Neural cell (in vitro differentiated cells): ENCODE data around the gene OR52E8. TPM values are rescaled to one million over a fixed set of nuclear protein-coding genes. Genes with fewer than 3 reads are reported as not detected.

ENCODE experiments used
- H2AFZ ChIP-seq: fragments of 200-600, 300-800 bp; sonication (generic), shearing (Covaris generic); 2 replicates; pipeline ENCODE4 v1.6.0; 2014; ENCODE audit warnings: low read depth, mild to moderate bottlenecking, antibody characterized with exemption, low read length, moderate library complexity
- H3F3A ChIP-seq: fragments of 200-600 bp; shearing (Covaris generic); 2 replicates; pipeline ENCODE4 v1.6.1; 2016; ENCODE audit warnings: mild to moderate bottlenecking, moderate library complexity, mixed read lengths, antibody characterized with exemption, low read length; ENCODE audit not compliant: insufficient read depth, poor library complexity, severe bottlenecking
- H3K27ac ChIP-seq: fragments of 200-600, 300-800 bp; sonication (generic), shearing (Covaris generic); 2 replicates; pipeline ENCODE4 v1.5.1; 2014; ENCODE audit warnings: mild to moderate bottlenecking, low read length, moderate library complexity
- H3K27me3 ChIP-seq: fragments of 300-800, 200-600 bp; sonication (generic), shearing (Covaris generic); 2 replicates; pipeline ENCODE4 v1.6.0; 2014; ENCODE audit warnings: mild to moderate bottlenecking, low read depth, low read length, moderate library complexity; ENCODE audit not compliant: insufficient read depth
- H3K36me3 ChIP-seq: fragments of 300-800, 200-600 bp; sonication (generic), shearing (Covaris generic); 2 replicates; pipeline ENCODE4 v1.5.1; 2014; ENCODE audit warnings: mild to moderate bottlenecking, antibody characterized with exemption, low read length, moderate library complexity; ENCODE audit not compliant: insufficient read depth
- H3K4me2 ChIP-seq: fragments of 300-800, 200-600 bp; sonication (generic), shearing (Covaris generic); 2 replicates; pipeline ENCODE4 v1.6.0; 2014; ENCODE audit warnings: mild to moderate bottlenecking, low read length
- H3K4me3 ChIP-seq: fragments of 300-800, 200-600 bp; sonication (generic), shearing (Covaris generic); 2 replicates; pipeline ENCODE4 v1.5.1; 2014; ENCODE audit warnings: mild to moderate bottlenecking, low read length, moderate library complexity
- H3K79me2 ChIP-seq: fragments of 200-600 bp; shearing (Covaris generic); replicated peaks from 2 replicates; pipeline ENCODE4 v1.6.0; 2014; ENCODE audit warnings: mild to moderate bottlenecking, low read length, moderate library complexity; ENCODE audit not compliant: insufficient read depth
- H3K9ac ChIP-seq: fragments of 300-800, 200-600 bp; sonication (generic), shearing (Covaris generic); 2 replicates; pipeline ENCODE4 v1.6.1; 2016; ENCODE audit warnings: mild to moderate bottlenecking, low read length, mixed read lengths
- H3K9me2 ChIP-seq: fragments of 200-600 bp; shearing (Covaris generic); 2 replicates; pipeline ENCODE4 v1.6.1; 2016; ENCODE audit warnings: mild to moderate bottlenecking, low read length, mixed read lengths; ENCODE audit not compliant: insufficient read depth
- H3K9me3 ChIP-seq: fragments of 200-600, 300-800 bp; sonication (generic), shearing (Covaris generic); 2 replicates; pipeline ENCODE4 v1.6.1; 2016; ENCODE audit warnings: mild to moderate bottlenecking, mixed run types, low read length, moderate library complexity, mixed read lengths
- H4K20me1 ChIP-seq: fragments of 200-600 bp; shearing (Covaris generic); 2 replicates; pipeline ENCODE4 v1.6.1; 2016; ENCODE audit warnings: mild to moderate bottlenecking, mixed run types; ENCODE audit not compliant: insufficient read depth
- CTCF ChIP-seq: fragments of 450-650 bp; IDR thresholded peaks from 2 replicates; pipeline ENCODE4 v1.5.1; 2014; ENCODE audit warnings: antibody characterized with exemption, mild to moderate bottlenecking, moderate library complexity; ENCODE audit not compliant: poor library complexity, severe bottlenecking
- EP300 ChIP-seq: fragments of 450-650 bp; conservative IDR thresholded peaks from 2 replicates; pipeline ENCODE4 v1.6.1; 2014; ENCODE audit warnings: antibody characterized with exemption, mild to moderate bottlenecking, moderate library complexity; ENCODE audit not compliant: poor library complexity, severe bottlenecking
- EZH2 ChIP-seq: fragments of 200-600, 300-800 bp; shearing (Covaris generic), sonication (generic); IDR thresholded peaks from 2 replicates; pipeline ENCODE4 v1.6.1; 2014; ENCODE audit warnings: antibody characterized with exemption, low read length, borderline replicate concordance, mild to moderate bottlenecking; ENCODE audit not compliant: insufficient read depth, poor library complexity, severe bottlenecking
- MXI1 ChIP-seq: fragments of 450-650 bp; conservative IDR thresholded peaks from 2 replicates; pipeline ENCODE4 v1.6.1; 2014; ENCODE audit warnings: antibody characterized with exemption, mild to moderate bottlenecking; ENCODE audit not compliant: poor library complexity, severe bottlenecking
- POLR2AphosphoS5 ChIP-seq: IDR thresholded peaks from 2 replicates; pipeline ENCODE4 v1.6.1; 2012
- RAD21 ChIP-seq: fragments of 450-650 bp; conservative IDR thresholded peaks from 2 replicates; pipeline ENCODE4 v1.6.1; 2014; ENCODE audit warnings: antibody characterized with exemption, mild to moderate bottlenecking, moderate library complexity
- REST ChIP-seq: IDR thresholded peaks from 2 replicates; pipeline ENCODE4 v1.6.1; 2012; ENCODE audit warnings: borderline replicate concordance
- SMC3 ChIP-seq: fragments of 450-650 bp; conservative IDR thresholded peaks from 2 replicates; pipeline ENCODE4 v1.6.1; 2014; ENCODE audit warnings: antibody characterized with exemption, mild to moderate bottlenecking, moderate library complexity; ENCODE audit not compliant: poor library complexity
- TAF1 ChIP-seq: IDR thresholded peaks from 2 replicates; pipeline ENCODE4 v1.6.1; 2012; ENCODE audit warnings: low read depth
- polyA plus RNA-seq: library from polyadenylated mRNA; depleted of rRNA; stranded (reverse); fragments of >200 nt; gene quantifications from 2 replicates; pipeline ENCODE4 v1.2.3, GENCODE V29; 2014

OR52E8 gene
- polyA plus RNA-seq, 1 donor from 2014 or later, result not detected

- no peak overlapping the region for H3K4me3 ChIP-seq
- no peak overlapping the region for H2AFZ ChIP-seq
- no peak overlapping the region for H3K27ac ChIP-seq
- H3K27me3 ChIP-seq, result no peaks in the 10 kb centered on the region
- no peak for TF ChIP-seq POLR2AphosphoS5
- TF ChIP-seq MXI1, result no peak
- TF ChIP-seq CTCF, result no peak
- TF ChIP-seq EZH2, result no peak
- H3K9ac ChIP-seq, result no peak overlapping the region
- H4K20me1 ChIP-seq, result no peaks in the 10 kb centered on the region
- no peaks in the 10 kb centered on the region for H3K9me2 ChIP-seq
- no peak overlapping the region for H3K4me2 ChIP-seq
- H3K79me2 ChIP-seq, result no peaks in the 10 kb centered on the region
- H3F3A ChIP-seq, result no peaks in the 10 kb centered on the region
- H3K9me3 ChIP-seq, result no peaks in the 10 kb centered on the region
- no peaks in the 10 kb centered on the region for H3K36me3 ChIP-seq
Measured at GRCh38 chr11:5881756-5882155, 24.3 kb upstream of the OR52E8 start.

- Histone ChIP-seq H3K9me2 (no peaks in the 10 kb centered on the region), H3K4me3 (no peak within 1 kb of the TSS), H3K79me2 (no peaks in the 10 kb centered on the region), H3K27ac (no peak within 1 kb of the TSS), H3K36me3 (no peaks in the 10 kb centered on the region), H3K4me2 (no peak within 1 kb of the TSS), H4K20me1 (no peaks in the 10 kb centered on the region), H3F3A (no peaks in the 10 kb centered on the region), H2AFZ (no peak within 1 kb of the TSS), H3K9me3 (no peaks in the 10 kb centered on the region), H3K9ac (no peak within 1 kb of the TSS), H3K27me3 (no peaks in the 10 kb centered on the region)
- TF ChIP-seq REST (no peak), TAF1 (no peak), SMC3 (no peak), RAD21 (no peak), POLR2AphosphoS5 (no peak), EP300 (no peak)
Measured at GRCh38 chr11:5880329-5880728, 22.8 kb upstream of the OR52E8 start, which contains the start of gene OR52E4. TSS of gene OR52E4 (plus strand) at chr11:5880629. CDS start at chr11:5884293, 3,664 bp downstream.

DNA sequence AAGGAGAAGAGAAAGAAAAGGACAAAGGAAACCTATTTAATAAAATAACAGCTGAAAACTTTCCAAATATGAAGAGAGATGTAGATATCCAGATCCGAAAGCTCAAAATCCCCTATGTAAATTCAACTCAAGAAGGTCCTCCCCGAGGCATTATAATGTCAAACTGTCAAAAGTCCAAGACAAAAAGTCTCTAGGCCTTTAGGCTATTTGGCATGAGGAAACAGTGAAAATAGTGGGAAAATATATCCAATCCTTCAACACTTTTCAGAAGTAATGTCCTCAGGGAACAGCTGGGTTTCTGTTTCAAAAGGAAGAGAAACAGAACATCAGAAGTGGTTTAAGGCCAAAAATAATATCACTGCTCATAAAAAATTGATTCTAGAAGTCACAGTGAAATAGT is 21.1 kb upstream of the OR52E8 start:
- no peaks in the 10 kb centered on the region for H3K36me3 ChIP-seq
- H3K27me3 ChIP-seq, result no peaks in the 10 kb centered on the region
- no peak overlapping the region for H3K27ac ChIP-seq
- no peak overlapping the region for H3K9ac ChIP-seq
- H3K9me2 ChIP-seq, result no peaks in the 10 kb centered on the region
- no peak overlapping the region for H3K4me2 ChIP-seq
- no peak overlapping the region for H3K4me3 ChIP-seq
- TF ChIP-seq SMC3, result no peak
- TF ChIP-seq CTCF, result no peak
- TF ChIP-seq REST, result no peak
- no peak for TF ChIP-seq MXI1
- TF ChIP-seq EZH2, result no peak
- TF ChIP-seq TAF1, result no peak
- TF ChIP-seq EP300, result no peak
- no peak for TF ChIP-seq RAD21
- TF ChIP-seq POLR2AphosphoS5, result no peak
- H2AFZ ChIP-seq, result no peak overlapping the region
- no peaks in the 10 kb centered on the region for H3K9me3 ChIP-seq
- H4K20me1 ChIP-seq, result no peaks in the 10 kb centered on the region
- no peaks in the 10 kb centered on the region for H3F3A ChIP-seq
- no peaks in the 10 kb centered on the region for H3K79me2 ChIP-seq
